ENCODE results near the gene FIP1L1. TPM values are rescaled to one million over a fixed set of nuclear protein-coding genes. Genes with fewer than 3 reads are reported as not detected.
A peak's percentile ranks its signal among the peaks of the same experiment; 100 is the strongest.
"Not testable (repeated sequence)": the region's sequence is repeated elsewhere in the genome, so short reads cannot be mapped to it uniquely, and the experiment has no call there.

The FIP1L1 gene
- total RNA-seq (2014; rRNA removed; shearing (Covaris generic)), result 46.6 and 47.4 TPM in 2 replicates

DNA sequence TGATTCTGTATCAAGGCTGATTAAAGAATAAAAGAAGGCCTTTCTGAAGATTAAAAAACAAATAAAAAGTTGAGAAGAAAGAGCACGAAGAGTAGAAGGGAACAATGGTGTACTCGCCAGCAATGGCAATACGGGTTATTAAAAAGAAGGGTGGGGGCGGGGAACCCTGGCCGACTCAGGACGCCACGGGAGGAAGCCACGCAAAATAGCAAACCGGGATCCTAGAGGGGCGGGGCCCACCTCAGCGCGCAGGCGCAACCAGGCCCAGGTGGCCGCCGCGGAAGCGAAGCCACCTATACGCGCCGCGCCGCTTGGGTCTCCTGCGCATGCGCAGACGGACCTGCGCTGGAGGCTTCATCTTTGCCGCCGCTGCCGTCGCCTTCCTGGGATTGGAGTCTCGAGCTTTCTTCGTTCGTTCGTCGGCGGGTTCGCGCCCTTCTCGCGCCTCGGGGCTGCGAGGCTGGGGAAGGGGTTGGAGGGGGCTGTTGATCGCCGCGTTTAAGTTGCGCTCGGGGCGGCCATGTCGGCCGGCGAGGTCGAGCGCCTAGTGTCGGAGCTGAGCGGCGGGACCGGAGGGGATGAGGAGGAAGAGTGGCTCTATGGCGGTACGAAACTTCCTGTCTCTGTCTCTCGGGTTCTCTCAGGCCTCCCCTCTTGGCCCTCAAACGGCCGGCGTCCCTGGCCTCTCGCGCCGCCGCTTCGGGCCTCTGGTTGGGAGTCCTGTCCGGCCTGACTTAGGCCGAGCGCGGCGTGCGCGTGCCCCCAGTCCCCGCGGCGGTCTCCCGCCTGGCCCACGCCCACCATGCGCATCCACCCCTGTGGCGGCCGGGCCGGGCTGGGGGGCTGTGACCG lies at the start of gene FIP1L1:
FIP1L1 (plus strand) TSS at position 323 of the 852 bp plus-strand sequence; CDS start at position 521, 198 bp downstream.
- DNase-seq (ENCODE audit: low read depth), result peak; percentile 87

DNA sequence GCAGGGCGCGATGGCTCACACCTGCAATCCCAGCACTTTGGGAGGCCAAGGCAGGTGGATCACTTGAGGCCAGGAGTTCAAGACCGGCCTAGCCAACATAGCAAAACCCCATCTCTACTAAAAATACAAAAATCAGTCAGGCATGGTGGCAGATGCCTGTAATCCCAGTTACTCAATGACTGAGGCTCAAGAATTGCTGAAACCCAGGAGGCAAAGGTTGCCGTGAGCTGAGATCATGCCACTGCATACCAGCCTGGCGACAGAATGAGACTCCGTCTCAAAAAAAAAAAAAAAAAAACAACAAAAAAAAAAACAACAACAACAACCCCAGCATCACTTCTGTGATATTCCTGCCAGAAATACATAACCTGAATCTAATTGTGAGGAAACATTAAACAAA lies 42.5 kb upstream of the FIP1L1 start:
- not testable (repeated sequence) for DNase-seq (ENCODE audit: low read depth)

DNA sequence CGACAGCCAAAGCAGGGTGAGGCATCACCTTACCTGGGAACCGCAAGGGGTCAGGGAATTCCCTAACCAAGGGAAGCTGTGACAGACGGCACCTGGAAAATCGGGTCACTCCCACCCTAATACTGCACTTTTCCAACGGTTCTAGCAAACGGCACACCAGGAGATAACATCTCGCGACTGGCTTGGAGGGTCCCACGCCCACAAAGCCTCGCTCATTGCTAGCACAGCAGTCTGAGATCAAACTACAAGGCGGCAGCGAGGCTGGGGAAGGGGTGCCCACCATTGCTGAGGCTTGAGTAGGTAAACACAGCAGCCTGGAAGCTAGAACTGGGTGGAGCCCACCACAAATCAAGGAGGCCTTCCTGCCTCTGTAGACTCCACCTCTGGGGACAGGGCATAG lies 37.3 kb upstream of the FIP1L1 start:
- not testable (repeated sequence) for DNase-seq (ENCODE audit: low read depth)

- DNase-seq (ENCODE audit: low read depth), result not testable (repeated sequence)
Measured at GRCh38 chr4:53346392-53346791, 31.0 kb upstream of the FIP1L1 start.

GRCh38 chr4:53346920-53347852 lies 30.3 kb upstream of the FIP1L1 start:
- DNase-seq (ENCODE audit: low read depth), result peak; percentile 85

DNA sequence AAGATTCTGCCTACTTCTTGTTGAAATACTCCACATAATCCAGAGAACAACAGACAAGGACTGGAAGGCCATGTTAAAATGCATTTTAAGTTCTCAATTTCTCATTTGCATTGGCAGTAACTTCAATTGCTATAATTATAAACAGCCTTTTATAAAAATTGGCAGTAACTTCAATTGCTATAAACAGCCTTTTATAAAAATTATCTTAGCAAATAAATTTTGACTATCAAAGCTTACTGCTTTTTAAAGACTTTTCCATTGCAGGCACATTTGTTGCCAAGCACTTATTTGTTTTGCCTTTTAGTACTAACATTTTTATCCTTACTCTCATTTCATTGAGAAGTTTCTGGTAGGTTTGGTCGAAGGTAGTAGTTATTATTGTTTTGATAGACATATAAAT lies 29.4 kb upstream of the FIP1L1 start:
- no peak for DNase-seq (ENCODE audit: low read depth)

DNA sequence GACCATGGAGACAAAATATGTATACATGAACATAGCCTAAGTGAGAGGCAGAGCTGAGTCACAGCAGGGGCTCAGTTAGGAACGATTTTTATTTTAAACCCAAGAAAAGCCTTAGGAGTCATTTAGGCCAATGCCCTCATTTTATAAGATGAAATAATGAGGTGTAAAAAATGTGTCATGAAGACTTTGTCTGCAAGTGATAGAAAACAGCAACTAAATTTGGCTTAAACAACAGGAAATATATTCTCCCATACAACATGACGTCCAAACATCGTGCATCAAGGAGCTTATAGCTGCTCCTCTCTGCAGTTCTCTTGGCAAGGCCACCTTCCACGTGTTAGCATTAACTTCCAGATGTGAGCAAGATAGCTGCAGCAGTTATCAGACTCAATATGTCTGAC lies 28.4 kb upstream of the FIP1L1 start:
- no peak for DNase-seq (ENCODE audit: low read depth)

DNA sequence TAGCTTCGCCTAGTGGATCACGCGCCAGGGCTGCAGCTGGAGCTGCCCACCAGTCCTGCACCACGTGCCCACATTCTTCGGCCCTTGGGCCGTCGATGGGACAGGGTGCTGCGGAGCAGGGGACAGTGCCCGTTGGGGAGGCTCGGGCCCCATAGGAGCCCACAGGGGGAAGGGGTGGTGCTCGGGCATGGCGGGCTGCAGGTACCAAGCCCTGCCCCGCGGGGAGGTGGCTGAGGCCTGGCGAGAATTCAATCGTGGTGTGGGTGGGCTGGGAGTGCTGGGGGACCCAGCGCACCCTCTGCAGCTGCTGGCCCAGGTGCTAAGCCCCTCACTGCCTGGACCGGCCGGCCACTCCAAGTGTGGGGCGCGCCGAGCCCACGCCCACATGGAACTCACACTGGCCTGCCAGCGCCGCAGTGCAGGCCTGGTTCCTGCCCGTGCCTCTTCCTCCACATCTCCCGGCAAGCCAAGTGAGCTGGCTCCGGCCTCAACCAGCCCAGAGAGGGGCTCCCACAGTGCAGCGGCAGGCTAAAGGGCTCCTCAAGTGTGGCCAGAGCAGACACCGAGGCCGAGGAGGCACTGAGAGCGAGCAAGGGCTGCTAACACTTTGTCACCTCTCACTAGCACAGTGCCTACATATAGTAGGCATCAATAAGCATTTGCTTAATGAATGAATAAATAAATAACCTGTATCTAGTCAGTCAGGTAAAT lies 23.3 kb upstream of the FIP1L1 start:
- no peak for DNase-seq (ENCODE audit: low read depth)

DNA sequence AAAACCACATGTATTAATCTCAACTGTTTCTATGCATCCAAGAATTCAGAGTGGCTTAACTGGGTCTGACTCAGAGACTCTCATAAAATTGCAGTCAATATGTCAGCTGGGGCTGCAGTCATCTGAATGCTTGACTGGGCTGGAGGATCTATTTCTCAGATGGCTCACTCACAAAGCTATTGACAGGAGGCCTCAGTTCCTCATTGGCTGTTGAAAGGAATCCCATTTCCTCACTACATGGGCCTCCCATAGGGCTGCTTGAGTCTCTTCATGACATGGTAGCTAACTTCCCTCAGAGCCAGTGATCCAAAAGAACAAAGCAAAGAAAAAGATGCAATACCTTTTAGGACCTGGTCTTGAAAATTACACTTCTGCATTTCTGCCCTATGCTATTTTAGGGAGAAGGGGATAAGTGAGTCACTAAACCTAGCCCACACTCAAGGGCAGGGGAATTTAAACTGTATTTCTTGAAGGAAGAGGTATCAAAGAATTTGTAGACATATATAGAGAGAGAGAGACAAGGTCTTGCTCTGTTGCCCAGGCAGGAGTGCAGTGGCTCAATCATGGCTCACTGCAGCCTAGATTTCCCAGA lies 21.4 kb upstream of the FIP1L1 start:
- no peak for DNase-seq (ENCODE audit: low read depth)

DNA sequence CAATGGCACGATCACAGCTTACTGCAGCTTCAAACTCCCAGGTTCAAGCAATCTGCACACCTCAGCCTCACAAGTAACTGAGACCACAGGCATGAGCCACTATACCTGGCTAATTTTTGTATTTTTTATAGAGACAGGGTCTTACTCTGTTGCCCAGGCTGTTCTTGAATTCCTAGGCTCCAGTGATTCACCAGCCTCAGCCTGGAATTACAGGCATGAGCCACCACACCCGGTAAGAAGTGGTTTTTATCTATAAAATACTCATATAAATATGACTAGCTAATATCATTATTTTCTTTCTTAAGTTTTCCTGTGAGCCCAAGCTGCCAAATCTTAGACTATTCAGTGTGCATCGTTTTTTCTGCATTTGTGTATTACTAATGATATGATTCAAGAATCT lies 16.0 kb upstream of the FIP1L1 start:
- no peak for DNase-seq (ENCODE audit: low read depth)

DNA sequence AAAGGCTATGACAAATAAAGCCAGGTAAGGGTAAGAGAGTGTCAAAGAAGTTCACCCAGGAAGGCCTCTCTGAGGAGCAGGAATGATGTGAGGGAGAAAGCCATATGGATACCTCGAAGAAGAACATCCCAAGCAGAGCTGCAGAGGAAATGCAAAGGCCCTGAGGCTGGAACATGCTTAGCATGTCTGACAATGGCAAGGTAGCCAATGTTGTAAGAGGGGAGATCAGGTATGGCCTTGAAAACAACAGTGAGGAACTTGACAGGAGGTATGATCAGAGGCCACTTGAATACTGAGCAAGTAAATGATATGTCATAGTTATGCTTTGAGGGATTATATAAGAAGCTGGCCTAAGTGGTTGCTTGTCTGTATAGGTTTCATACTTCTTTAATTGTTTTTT lies 15.3 kb upstream of the FIP1L1 start:
- no peak for DNase-seq (ENCODE audit: low read depth)

DNA sequence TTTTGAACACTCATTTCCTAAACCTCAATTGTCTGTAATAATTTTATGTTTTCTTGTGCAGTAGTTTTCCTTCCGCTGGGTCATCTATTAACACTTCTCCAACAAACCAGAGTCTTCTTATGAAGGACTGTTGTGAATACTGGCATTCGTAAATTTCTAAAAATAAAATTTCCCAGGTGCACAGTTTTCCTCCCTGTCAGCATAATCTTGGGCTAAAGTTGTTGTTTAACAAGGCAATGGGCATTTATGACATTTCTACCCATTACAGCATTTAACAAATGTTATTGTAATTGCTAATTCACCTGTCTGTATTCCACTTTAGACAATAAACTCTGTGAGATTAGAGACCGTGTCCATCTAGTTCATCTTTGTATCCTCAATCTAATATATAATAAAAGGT lies 12.8 kb upstream of the FIP1L1 start:
- DNase-seq (ENCODE audit: low read depth), result no peak

DNA sequence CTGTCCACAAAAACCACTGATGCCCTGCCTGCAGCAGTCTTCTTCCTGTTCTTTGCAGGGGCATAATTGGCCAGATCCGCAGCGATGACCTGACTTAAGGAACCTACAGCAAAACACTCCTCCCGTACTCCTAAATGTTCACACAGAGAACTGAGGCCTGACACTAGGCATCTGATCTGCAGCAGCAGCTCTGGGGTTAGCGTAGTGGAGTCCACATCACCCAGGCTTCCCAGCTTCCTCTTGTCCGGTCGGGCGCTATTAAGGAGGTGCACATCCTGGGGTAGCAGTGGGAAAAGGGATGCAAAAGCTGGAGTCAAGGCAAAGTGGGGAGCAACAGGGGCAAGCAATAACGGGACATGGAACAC lies 12.3 kb upstream of the FIP1L1 start:
- DNase-seq (ENCODE audit: low read depth), result peak; percentile 56

GRCh38 chr4:53365486-53366300 lies 11.7 kb upstream of the FIP1L1 start, which contains the start of gene SCFD2:
SCFD2 (minus strand) TSS chr4:53366061.
- DNase-seq (ENCODE audit: low read depth), result peak; percentile 97

GRCh38 chr4:53366301-53366716 lies 11.1 kb upstream of the FIP1L1 start:
- DNase-seq (ENCODE audit: low read depth), result no peak

DNA sequence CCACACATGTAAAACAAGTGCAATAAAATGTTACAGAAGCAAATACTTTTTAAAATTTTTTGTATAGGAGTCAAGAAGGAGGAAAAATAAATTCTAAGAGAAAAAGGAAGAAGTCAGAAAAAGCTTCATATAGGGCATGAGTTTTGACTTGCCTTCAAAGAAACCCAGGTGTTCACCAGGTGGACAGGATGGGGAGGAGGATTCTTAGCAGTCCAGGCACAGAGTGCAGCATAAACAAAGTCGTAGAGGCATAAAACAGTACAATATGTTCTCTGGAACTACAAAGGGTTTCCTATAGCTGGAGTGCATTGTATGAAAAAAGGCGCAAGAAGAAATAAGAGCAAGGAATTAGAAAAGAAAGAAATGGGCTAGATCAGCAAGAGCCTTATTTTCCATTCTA lies 9.7 kb upstream of the FIP1L1 start:
- DNase-seq (ENCODE audit: low read depth), result no peak

DNA sequence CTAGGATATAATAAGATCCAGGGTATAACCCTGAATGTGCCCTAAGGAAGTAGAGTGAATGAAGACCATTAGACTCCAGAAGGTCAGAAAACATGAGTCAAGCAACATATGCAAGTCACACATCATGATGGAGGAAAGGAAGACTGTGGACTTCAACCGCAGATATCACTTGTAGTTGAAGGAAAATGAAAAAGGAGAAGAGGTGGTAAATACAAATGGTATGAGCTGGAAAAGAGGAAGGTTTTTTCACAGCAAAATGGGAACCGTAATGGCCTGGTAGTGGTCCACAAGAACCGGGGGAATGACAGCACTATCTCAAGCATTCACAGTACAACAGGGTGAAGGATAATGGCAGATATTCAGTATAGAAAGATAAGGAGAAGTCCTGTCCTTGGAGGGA lies 6.4 kb upstream of the FIP1L1 start:
- DNase-seq (ENCODE audit: low read depth), result no peak

DNA sequence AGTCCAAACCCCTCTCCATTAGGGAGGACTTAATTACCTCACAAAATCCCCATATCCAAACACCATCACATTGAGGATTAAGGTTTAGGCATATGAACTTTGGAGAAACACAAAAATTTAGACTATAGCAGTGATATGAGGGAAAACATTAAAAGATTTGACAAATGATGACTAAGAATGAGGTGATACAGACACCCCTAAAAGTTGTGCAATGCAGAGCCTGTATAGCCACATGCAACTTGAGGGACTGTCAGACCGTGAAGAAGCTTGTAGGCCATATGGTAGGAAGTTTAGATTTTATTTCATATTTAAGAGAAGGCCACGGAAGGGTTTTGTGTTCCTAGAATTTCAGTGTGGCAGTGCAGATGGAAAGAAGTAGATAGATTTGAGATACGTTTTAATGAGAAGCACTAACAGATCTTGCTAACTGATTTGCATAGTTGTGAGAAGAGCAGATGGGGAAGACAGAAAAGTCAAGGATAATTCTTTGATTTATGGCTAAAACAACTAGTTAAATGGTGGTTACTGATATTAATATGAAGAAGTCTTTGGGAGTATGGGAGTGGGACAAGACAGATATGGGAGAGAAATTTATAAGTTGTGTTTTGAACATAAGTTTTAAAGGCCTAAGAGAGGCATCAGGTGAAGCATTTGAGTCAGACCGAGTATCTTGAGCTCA lies 5.5 kb upstream of the FIP1L1 start:
- DNase-seq (ENCODE audit: low read depth), result no peak

DNA sequence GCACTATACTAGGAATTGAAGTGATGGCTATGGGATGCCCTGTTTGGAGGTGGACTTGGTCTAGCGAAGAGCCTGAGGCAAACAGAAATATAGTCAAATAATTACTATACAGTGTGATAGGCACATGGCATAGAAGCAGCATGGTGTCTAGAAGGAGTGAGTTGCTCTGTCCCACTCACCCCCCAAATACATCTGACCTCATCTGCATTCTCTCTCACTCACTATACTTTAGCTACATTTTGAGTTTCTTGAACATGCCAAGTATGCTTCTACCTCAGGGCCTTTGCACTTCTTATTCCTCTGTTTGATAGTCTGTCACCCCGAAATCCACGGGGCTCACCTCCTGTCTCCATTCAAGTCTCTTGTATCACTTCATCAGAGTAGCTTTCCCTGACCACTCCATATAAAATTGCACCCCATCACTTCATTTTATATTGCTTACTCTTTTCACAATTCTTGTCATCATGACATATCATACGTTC lies 2.6 kb upstream of the FIP1L1 start:
- DNase-seq (ENCODE audit: low read depth), result no peak

DNA sequence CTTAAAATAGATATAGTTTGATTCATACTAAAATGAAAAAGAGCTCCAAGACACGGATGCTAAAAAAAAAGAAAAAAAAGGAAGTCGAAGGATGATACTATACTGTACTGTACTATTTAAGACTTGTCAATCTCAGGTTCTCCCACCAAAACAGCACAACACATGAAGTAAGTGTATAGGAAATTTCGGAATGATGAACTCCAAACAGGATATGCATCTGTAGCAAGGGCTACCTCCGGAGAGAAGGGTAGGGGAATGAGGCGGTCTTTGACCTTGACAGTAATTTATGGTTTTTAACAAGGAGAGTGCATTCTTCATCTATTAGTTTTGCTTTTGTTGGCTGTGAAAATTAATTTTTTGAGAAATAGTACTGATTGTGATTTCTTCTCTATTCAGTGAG lies 541 bp upstream of the FIP1L1 start:
- no peak for DNase-seq (ENCODE audit: low read depth)
